Measurements from ENCODE around the gene ZNF438. TPM values are rescaled to one million over a fixed set of nuclear protein-coding genes. Genes with fewer than 3 reads are reported as not detected.

Gene ZNF438
- total and polyA plus RNA-seq, 2 of the 13 experiments (the other 11 are each of a cell fraction or from before 2014, with no cell fraction given), result 0.75 to 0.83 TPM

- TF ChIP-seq AHDC1 (CRISPR knock-in tag; IDR thresholded peaks at IDR 0.05; ENCODE audit: borderline replicate concordance) (no peak), ZNF501 (CRISPR knock-in tag; IDR thresholded peaks at IDR 0.05) (no peak), ZSCAN21 (CRISPR knock-in tag; IDR thresholded peaks at IDR 0.05; ENCODE audit: borderline replicate concordance) (no peak), CEBPZ (IDR thresholded peaks at IDR 0.05; ENCODE audit: low read length) (no peak), ZFP1 (CRISPR knock-in tag; IDR thresholded peaks at IDR 0.05) (no peak)
Measured at GRCh38 chr10:30977385-30977784, 54.3 kb downstream of the ZNF438 start (continued).

Data from HepG2 (cell line).